ENCODE measurements around the gene DRAM1.
"Not testable (repeated sequence)": the region's sequence is repeated elsewhere in the genome, so short reads cannot be mapped to it uniquely, and the experiment has no call there.

DRAM1 gene

DNA sequence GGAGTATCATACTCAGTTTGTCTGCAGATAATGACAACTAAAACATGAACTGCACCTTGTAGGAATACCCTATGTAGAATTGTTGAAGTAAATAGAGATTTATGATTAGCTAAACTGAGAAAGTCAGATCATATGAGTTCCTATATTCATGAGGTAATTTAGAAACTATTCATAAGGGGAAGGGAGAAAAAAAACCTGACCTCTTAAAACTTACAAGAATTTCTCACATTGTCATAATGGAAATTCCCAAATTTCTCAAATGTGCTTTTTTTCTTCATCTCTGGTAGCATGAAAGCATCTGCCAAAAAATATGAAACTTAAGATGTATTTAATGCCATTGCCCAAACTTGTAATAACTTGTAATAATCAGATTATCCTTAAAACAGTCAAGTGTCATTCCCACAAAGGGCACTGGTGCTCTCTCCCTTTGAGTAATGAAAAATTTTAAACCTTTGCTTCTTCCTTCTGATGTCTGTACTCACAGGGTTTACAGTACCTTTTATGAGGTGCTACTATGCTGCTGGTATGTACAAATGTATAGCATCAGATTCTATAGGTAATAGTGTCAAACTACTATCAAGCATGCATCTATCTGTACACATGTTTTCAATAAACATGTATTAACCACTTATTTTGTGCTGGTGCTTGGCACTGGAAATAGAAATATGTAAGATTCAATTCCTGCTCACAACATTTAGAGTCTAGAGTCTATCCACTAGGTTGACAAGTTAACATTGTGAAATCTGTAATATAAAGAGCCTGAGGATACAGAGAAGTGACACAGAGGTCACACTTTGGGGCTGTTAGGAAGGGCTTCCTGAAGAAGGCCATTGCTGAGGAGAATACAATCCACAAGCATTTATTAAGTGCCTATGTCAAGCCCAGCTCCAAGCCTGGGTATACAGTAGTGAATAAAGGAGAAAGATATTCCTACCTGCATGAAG, 17.4 kb upstream of the DRAM1 start:
- DNase-seq (ENCODE audit: low spot score): no peak

DNA sequence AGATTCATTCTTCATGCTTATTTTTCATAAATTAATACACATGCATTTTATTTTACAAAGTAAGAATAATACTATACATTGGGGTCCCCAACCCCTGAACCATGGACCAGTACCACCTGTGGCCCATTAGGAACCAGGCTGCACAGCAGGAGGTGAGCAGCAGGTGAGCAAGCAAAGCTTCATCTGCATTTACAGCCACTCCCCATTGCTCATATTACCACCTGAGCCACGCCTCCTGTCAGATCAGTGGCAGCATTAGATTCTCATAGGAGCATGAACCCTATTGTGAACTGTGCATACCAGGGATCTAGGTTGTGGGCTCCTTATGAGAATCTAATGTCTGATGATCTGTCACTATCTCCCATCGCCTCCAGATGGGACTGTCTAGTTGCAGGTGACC, 15.7 kb upstream of the DRAM1 start:
- not testable (repeated sequence) for DNase-seq (ENCODE audit: low spot score)

DNA sequence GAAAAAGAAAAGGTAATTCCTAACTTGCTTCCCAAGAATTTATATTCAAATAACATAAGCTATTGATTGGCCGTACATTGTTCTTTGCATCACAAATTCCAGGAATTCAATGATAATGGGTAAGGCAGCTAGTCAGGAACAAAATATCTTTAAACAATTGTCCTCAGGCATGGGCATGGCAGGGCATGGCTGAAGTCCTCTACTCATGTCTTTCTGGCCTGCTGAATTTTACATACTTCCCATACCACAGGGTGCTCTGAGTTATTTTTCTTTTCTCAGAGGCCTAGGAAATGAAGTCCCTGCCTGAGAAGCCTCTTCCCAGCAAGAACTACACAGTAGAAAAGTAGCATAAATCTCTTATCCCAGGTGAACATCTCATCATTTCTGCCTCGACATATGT, 15.1 kb upstream of the DRAM1 start:
- no peak for DNase-seq (ENCODE audit: low spot score)

DNA sequence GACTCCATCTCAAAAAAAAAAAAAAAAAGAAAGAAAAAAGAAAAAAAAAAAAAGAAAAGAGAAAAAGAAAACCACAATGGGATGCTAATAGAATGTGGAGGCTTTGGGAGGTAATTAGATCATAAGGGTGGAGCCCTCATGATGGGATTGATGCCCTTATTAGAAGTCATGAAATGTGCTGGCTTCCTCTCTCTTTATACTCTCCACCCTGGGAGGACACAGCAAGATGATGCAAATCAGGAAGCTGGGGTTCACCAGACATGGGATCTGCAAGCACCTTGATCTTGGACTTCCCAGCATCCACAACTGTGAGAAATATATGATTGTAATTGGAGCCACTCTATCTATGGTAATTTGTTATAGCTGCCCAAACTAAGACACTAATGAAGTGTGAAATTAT, 13.4 kb upstream of the DRAM1 start:
- no peak for DNase-seq (ENCODE audit: low spot score)

DNA sequence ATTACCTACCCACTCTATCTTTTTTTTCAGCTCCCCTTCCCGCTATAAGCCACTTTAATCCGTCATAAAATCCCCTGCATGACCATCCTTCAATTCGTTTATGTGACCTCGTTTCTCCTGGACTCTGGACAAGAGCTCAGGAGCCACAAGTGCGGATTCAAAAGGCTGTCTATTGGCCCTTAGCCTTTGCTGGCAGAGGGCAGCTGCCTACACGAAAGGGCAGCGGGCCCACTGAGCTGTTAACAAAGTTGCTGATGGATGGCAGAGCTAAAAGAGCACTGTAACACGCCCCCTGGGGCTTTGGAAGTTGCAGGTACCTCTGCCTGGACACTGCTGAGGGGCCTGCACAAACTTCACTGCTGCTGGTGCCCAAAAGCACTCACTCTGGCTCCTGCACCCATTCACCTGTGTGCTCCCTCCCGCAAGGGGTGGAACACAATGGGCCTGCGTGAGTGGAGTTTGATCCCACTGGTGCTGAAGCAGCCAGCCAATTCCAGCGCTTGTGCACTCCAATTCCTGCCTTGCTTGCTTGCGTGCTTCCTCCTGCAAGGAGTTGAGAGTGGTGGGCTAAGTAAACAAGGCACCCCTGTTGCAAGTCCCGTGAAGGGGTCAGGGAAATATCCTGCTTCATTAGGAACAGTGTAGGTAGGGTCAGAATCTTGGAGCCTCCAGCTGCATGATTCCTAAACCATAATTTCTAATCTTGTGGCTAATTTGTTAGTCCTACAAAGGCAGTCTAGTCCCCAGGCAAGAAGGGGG, 10.6 kb upstream of the DRAM1 start:
- no peak for DNase-seq (ENCODE audit: low spot score)

DNA sequence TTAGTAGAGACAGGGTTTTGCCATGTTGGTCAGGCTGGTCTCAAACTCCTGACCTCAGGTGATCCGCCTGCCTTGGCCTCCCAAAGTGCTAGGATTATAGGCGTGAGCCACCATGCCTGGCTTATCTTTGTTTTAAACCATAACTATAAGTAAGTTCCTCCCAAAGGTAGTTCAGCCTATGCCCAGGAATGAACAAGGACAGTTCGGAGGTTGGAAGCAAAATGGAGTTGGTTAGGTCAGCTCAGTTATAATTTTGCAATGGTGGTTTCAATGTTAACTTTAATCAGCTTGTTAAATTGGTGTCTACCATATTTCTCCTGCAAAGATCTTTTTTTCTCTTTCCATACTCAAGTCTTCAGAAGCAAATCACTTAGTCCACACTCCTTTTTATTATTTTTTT, 9.8 kb upstream of the DRAM1 start:
- not testable (repeated sequence) for DNase-seq (ENCODE audit: low spot score)

DNA sequence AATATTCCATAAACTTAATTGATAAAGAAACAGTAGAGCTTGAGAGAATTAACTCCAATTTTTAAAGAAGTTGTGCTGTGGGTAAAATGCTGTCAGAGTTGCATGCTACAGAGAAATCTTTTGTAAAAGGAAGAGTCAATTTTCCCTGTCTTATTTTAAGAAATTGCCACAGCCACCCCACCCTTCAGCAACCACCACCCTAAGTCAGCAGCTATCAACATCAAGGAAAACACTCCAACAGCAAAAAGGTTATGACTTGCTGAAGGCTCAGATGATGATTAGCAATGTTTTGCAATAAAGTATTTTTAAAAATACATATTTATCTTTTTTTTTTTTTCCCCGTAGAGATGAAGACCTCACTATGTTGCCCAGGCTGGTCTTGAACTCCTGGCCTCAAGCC, 6.5 kb upstream of the DRAM1 start:
- DNase-seq (ENCODE audit: low spot score): no peak

DNA sequence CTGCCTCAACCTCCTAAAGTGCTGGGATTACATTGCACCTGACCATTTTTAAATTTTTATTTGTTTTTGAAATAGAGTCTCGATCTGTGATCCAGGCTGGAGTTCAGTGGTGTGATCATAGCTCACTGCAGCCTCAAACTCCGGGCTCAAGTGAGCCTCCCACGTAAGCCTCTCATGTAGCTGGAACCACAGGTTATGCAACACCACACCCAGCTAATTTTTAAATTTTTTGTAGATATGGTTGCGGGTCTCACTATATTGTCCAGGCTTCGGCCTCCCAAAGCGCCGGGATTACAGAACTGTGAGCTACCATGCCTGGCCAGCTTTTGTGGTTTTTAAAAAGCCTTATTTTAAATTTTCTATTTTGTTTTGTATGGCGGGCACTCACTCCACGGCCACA, 2.2 kb upstream of the DRAM1 start:
- no peak for DNase-seq (ENCODE audit: low spot score)

DNA sequence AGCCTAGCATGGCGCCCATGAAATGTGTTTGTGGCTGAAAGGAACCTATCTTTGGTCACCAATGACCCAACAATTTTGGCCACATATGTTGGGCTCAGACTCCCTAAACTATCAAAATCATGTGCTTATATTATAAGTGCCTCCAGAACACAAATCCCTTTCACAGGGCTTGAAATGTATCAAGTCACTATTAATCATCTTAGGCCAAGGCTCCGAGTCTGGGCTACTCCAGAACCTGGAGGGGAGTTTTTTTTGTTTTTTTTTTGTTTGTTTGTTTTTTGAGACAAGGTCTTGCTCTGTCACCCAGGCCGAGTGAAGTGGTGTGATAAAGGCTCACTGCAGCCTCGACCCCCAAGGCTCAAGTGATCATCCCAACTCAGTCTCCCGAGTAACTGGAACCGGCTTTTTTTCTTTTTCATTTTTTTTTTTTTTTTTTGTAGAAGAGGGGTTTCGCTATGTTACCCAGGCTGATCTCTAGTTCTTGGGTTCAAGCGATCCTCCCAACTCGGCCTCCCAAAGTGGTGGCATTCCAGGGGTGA, 989 bp upstream of the DRAM1 start:
- DNase-seq (ENCODE audit: low spot score): no peak

DNA sequence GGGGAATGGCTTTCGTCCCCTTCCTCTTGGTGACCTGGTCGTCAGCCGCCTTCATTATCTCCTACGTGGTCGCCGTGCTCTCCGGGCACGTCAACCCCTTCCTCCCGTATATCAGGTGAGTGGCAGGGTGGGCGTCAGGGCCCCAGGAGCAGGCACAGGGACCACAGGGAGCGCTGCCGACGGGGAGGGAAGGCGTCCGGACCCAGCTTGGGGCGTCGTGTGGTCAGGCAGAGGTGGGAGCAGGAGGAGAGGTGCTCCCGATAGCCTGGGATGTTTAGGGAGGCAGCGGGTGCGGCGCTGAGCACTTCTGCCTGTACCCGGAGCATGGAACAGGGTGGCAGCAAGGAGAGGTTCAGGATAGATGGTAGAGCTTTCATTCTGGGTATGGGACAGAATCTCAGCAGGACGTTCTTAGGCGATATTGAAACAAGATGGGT, 444 bp downstream of the DRAM1 start:
- DNase-seq (ENCODE audit: low spot score): peak; percentile 11

DNA sequence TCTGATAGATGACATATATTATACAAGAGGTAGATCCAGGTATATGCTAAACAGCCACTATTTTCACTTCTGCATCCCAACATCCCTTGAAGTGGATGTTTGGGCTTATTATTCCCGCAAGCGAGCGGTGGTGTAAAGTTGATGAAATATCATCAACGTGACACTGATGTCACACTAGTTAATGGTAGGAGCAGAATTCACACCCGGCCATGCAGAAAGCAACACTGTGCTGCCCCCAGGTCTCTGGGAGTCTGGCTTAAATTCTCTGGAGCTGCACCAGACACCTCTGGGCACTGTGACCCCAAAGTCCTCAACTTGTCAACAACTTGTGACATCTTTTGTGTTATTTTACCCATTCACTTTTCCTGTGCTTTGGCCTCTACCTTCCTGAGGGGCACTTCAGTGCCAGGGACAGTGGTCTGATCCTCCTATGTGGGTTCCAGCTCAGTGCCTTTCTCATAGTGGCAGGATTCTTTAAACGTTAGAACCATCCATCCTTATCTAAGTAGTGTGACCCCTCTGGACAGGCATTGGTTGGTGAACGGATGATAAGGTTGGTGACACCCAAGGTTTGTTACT, 952 bp downstream of the DRAM1 start:
- DNase-seq (ENCODE audit: low spot score): no peak

DNA sequence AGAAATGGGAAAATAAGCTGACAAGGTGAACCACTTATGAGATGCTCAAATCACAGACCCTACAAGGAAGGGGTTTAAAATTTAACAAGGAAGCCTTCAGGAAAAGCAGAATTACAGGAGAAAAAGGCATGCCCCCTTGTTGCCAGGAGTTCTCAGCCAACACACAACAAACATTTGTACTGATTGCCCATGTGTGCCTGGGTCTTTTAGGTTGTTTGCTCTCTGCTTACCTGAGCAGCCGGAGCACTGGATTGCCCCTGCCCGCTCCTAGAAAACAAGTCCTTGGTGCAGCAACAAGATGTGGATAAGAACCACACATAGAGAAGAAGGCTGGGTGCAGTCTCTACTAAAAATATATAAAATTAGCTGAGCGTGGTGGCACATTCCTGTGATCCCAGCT, 3.4 kb downstream of the DRAM1 start:
- no peak for DNase-seq (ENCODE audit: low spot score)

DNA sequence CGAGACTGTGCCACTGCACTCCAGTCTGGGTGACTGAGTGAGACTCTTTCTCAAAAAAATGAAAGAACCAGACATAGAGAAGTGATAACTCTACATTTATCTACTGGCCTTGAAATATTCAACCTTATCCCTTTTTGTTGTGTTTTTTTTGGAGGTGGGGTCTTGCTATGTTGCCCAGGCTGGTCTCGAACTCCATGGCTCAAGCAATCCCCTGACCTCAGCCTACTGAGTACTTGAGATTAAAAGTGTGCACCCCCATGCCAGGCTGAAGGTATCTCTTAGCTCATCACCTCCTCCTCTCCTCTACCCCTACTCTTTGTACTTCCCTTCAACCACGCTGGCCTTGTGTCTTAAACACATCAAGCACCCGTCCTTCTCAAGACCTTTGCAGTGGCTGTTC, 3.8 kb downstream of the DRAM1 start:
- DNase-seq (ENCODE audit: low spot score): no peak

DNA sequence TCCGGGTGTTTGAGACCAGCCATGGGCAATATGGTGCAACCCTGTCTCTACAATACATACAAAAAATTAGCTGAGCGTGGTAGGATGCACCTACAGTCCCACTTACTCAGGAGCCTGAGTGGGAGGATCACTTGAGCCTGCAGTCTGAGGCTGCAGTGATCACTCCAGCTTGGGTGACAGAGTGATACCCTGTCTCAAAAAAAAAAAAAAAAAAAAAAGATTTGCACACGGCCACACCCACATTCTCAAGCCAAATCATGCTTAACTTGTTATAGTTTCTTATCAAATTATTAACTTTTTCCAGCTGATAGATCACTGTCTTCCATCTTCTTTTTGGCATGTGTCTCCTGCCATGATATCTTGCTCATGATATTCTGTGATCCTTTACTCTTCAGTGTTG, 6.8 kb downstream of the DRAM1 start:
- DNase-seq (ENCODE audit: low spot score): no peak

DNA sequence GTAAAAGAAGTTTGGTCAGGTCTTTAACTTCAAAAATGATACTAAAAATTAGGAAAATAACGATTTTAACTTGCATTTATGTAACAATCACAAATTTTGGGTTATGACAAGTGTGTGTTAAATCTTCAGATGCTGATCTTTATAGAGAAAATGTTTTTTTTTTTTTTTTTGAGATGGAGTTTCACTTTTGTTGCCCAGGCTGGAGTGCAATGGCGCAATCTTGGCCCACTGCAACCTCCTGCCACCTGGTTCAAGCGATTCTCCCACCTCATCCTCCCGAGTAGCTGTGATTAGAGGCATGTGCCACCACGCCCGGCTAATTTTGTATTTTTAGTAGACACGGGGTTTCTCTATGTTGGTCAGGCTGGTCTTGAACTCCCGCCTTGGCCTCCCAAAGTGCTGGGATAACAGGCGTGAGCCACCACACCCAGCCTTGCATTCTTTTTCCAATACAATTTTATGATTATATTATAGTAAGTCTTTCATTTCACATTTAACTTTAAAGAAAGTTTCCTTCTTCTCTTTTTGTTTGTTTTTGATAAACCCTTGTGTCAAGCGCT, 7.5 kb downstream of the DRAM1 start:
- DNase-seq (ENCODE audit: low spot score): not testable (repeated sequence)

DNA sequence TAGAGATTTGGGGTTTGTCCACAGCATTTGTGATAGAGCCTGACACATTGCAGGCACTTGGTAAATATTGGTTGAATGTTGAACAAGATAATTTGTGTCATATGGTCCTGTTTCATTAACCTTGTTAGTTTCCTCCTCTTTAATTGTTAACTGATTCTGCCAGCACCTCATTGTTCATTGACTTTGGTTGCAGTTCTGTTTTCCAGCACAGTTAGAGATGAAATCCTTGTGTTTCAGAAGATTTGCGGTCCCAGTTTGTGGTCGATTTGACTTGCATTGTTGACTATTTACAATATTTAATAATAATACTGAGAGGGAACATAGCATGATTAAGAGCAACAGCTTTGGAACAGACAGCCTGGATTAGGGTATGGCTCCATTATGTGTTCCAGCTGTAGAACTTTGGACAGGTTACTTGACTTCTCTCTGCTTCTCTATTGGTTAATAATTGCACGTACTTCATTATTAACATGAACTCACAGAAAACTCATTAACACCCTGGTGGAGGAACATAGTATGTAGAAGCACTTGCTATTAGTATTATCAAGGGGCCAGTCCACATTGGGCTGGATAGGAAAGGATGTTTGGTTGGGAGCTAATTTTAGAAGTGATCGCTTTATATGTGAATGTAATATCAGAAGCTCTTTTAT, 8.7 kb downstream of the DRAM1 start:
- no peak for DNase-seq (ENCODE audit: low spot score)

DNA sequence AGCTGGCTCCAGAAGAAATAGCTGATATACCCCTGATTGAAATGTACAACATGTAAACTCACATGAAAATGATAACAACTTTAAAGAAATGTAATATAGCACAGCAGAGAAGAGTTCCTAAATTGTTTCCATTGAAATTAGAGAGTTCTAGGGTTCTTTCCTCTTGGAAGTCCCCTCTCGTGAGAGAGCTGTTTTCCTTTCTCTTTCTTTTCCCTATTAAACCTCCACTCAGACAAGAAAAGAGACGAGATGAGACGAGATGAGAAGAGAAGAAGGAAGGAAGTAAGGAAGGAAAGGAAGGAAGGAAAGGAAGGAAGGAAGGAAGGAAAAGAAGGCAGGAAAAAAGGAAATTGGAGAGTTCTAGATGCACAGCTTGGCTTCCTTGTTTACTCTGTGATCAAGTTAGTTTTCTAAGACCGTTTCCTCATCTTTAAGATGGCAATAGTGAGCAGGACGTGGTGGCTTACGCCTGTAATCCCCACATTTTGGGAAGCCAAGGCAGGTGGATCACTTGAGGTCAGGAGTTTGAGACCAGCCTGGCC, 11.9 kb downstream of the DRAM1 start:
- no peak for DNase-seq (ENCODE audit: low spot score)

DNA sequence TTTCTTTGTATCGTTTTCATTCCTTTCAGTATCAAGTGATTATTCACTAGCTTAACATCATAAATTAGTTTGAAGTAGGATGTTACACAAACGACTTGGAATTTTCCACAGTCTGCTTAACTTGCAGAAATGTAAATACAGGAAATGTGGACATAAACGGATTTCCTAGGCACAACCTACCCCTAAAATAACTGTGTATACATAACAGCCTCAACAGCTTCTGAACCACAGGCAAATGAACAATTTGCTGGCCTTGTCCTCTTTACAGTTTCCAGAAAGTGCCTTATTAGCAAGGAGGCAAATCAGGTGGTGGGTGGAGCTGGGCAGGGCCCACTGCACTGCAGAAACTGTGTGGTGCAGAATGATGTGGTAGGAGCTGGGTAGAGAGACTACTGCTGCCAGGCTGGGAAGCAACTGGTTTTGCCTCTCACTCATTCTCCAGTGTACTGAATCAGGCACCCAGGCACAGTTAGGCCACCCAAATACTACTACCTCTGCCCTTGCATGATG, 14.1 kb downstream of the DRAM1 start:
- DNase-seq (ENCODE audit: low spot score): no peak

DNA sequence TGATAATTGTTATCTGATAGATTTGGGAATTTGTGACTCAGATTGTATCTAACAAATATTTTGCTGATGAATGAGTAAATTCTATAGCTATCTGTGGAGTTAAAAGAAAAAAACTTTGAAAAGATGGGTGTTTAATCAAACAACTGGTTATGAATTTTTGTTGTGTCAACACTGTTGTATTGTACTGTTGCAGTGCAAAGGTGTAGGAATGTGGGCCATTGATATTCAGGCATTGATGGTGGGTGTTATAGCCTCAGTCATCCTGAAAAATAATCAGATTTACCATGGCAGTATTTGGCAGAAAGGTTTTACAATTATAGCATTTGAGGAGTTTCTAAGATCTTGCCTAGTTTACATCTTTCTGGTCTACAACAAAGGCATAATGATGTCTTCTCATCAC, 15.4 kb downstream of the DRAM1 start:
- DNase-seq (ENCODE audit: low spot score): no peak

DNA sequence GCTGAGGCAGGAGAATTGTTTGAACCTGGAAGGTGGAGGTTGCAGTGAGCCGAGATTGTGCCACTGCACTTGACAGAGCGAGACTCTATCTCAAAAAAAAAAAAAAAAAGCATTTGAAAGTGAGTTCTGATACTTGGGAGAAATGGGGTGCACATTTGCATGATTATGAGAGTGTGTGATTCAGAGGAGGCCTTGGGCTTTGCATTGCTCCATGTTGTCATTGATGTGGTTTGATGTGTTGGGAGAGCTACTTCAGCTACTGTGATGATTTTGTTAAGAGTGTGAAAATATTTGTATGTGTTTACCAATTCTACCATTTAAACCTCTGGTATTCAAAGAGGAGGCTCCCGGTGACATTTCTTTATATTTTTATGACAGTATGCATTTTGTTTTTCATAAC, 24.4 kb downstream of the DRAM1 start:
- no peak for DNase-seq (ENCODE audit: low spot score)

DNA sequence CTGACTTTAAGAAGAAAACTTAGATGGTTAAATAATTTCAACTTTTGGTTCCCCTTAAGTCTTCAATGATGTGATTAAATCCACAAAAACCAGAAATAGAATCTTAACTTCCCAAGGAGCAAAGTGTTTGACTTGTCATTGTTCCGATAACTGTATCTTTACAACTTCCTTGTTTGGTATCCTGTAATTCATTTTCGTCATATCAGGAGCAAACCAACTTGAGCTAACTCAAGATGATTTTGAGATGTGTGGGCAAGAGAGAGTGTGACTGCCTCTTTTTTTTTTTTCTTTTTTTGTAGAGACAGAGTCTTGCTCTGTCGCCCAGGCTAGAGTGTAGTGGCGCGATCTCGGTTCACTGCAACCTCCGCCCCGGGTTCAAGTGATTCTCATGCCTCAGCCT, 25.3 kb downstream of the DRAM1 start:
- DNase-seq (ENCODE audit: low spot score): no peak

Data from globus pallidus (tissue), 1 donor.